DOHH2 (cell line): Measurements from ENCODE around the gene MAST2.

Source experiments
- EZH2phosphoT487 ChIP-seq: fragments of 200-600 bp; sonication (generic); IDR thresholded peaks from 2 replicates; pipeline ENCODE4 v1.6.1; 2017; ENCODE audit warnings: borderline replicate concordance, mild to moderate bottlenecking, antibody characterized with exemption, low read length, moderate library complexity, mixed read lengths
- TF ChIP-seq, protein P1 (sequence below): fragments of 200-600 bp; sonication (generic); IDR thresholded peaks from one replicate; pipeline ENCODE4 v1.5.1; 2014; ENCODE audit warnings: antibody characterized with exemption, mild to moderate bottlenecking, low read depth, low read length; ENCODE audit not compliant: poor library complexity, severe bottlenecking

DNA sequence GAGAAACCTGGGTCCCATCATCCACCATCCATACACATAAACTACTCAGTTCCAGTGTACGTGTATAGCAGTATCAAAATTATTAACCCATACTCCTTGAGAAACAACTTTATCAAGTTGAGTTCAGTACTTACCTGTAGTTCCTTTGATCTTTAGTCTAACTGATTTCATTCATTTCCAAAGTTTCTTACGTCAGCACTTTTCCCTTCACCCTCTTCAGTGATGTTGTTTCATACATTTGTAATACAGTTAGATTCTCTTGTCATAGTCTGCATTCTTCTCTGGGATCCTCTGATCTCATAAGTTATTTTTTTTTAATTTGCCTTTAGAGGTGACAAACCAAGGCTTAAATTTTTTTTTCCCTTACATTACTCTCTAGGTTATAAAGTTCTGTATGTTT, 185.8 kb downstream of the MAST2 start:
- TF ChIP-seq, protein P1, sequence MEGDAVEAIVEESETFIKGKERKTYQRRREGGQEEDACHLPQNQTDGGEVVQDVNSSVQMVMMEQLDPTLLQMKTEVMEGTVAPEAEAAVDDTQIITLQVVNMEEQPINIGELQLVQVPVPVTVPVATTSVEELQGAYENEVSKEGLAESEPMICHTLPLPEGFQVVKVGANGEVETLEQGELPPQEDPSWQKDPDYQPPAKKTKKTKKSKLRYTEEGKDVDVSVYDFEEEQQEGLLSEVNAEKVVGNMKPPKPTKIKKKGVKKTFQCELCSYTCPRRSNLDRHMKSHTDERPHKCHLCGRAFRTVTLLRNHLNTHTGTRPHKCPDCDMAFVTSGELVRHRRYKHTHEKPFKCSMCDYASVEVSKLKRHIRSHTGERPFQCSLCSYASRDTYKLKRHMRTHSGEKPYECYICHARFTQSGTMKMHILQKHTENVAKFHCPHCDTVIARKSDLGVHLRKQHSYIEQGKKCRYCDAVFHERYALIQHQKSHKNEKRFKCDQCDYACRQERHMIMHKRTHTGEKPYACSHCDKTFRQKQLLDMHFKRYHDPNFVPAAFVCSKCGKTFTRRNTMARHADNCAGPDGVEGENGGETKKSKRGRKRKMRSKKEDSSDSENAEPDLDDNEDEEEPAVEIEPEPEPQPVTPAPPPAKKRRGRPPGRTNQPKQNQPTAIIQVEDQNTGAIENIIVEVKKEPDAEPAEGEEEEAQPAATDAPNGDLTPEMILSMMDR, result no peak
- TF ChIP-seq EZH2phosphoT487, result no peak
